Ascending aorta (tissue), 2 donors: Measurements from ENCODE around the gene COCH. TPM values are rescaled to one million over a fixed set of nuclear protein-coding genes. Genes with fewer than 3 reads are reported as not detected.

Experiments
- DNase-seq, 2 donors: peaks; one replicate each; pipeline ENCODE4 v3.0.0-alpha.2; 2019; ENCODE audit warnings: low spot score in 2 of 2
- H3K27ac ChIP-seq, 2 donors: fragments of 200-600 bp; sonication (generic); one replicate each; pipeline ENCODE4 v1.5.1; 2016 to 2017; ENCODE audit warnings: mild to moderate bottlenecking in 1 of 2
- H3K27me3 ChIP-seq: fragments of 200-600 bp; sonication (generic); one replicate; pipeline ENCODE4 v1.5.1; 2017
- H3K36me3 ChIP-seq, 2 donors: fragments of 200-600 bp; sonication (generic); one replicate each; pipeline ENCODE4 v1.5.1; 2016
- H3K4me1 ChIP-seq, 2 donors: fragments of 200-600 bp; sonication (generic); one replicate each; pipeline ENCODE4 v1.5.1; 2016 to 2017; ENCODE audit warnings: mild to moderate bottlenecking in 1 of 2
- H3K4me3 ChIP-seq, 2 donors: fragments of 200-600 bp; sonication (generic); one replicate each; pipeline ENCODE4 v1.5.1; 2016 to 2017; ENCODE audit warnings: mild to moderate bottlenecking in 1 of 2
- H3K9me3 ChIP-seq, 2 donors: fragments of 200-600 bp; sonication (generic); one replicate each; pipeline ENCODE4 v1.5.1; 2016
- intact Hi-C: fragments of 100-400 bp; cut with DNase I; formaldehyde crosslinking; loops from one replicate; pipeline ENCODE4 v1.15.1; 2023
- total RNA-seq: library from RNA; depleted of rRNA; stranded (reverse); fragments of >200 nt; gene quantifications from one replicate; pipeline ENCODE4 v1.1.0, GENCODE V29; 2016
- TF ChIP-seq, protein P1 (sequence below), 3 experiments: fragments of 200-600 bp in 2 of 3; fragments of 450-650 bp in 1 of 3; sonication (generic) in 2 of 3; IDR thresholded peaks; one replicate each; pipeline ENCODE4 v1.5.1; 2016 to 2019; ENCODE audit warnings: antibody characterized with exemption in 3 of 3, mild to moderate bottlenecking in 1 of 3, moderate library complexity in 1 of 3

COCH gene
- total RNA-seq, 1 donor from 2014 or later, result 0.11 TPM

DNA sequence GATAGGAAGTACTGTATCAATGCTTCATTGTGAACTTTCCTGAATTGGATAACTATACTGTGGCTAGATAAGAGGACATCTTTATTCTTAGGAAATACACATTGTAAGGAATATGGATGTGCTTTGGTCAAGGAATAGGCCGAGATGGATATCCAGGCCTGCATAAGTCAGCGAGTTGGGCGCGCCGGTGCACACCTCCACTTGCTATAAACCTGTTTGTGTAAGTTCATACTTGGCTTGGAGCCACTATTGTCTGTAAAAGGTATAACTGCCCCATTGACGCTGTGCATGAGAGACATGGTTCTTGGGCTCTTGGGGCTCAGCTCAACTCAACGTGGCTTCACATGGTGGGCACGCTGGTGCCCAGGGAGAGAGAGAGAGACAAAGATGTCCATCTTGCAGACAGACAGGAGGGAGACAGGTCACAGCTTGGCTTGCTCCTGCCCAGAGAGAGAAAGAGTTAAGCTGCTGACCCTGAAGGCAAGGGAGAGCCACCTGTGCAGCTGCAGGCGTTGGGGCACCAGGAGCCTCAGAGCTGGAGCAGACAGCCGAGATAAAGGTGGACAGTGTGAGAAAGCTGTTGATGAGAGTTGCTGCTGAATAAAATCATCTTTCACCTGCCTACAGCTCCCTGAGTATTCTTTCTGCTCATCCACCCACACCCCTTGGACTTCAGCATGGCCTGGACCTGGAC is 34.1 kb upstream of the COCH start:
- Histone ChIP-seq H3K4me1 (no peaks in the 10 kb centered on the region), H3K9me3 (no peaks in the 10 kb centered on the region), H3K27me3 (no peaks in the 10 kb centered on the region), H3K4me3 (no peak overlapping the region), H3K36me3 (no peaks in the 10 kb centered on the region), H3K27ac (no peak overlapping the region)
- TF ChIP-seq, protein P1, sequence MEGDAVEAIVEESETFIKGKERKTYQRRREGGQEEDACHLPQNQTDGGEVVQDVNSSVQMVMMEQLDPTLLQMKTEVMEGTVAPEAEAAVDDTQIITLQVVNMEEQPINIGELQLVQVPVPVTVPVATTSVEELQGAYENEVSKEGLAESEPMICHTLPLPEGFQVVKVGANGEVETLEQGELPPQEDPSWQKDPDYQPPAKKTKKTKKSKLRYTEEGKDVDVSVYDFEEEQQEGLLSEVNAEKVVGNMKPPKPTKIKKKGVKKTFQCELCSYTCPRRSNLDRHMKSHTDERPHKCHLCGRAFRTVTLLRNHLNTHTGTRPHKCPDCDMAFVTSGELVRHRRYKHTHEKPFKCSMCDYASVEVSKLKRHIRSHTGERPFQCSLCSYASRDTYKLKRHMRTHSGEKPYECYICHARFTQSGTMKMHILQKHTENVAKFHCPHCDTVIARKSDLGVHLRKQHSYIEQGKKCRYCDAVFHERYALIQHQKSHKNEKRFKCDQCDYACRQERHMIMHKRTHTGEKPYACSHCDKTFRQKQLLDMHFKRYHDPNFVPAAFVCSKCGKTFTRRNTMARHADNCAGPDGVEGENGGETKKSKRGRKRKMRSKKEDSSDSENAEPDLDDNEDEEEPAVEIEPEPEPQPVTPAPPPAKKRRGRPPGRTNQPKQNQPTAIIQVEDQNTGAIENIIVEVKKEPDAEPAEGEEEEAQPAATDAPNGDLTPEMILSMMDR (IDR thresholded peaks at IDR 0.05), result no peak
- intact Hi-C loops, result no loop called here
- no peak for DNase-seq

DNA sequence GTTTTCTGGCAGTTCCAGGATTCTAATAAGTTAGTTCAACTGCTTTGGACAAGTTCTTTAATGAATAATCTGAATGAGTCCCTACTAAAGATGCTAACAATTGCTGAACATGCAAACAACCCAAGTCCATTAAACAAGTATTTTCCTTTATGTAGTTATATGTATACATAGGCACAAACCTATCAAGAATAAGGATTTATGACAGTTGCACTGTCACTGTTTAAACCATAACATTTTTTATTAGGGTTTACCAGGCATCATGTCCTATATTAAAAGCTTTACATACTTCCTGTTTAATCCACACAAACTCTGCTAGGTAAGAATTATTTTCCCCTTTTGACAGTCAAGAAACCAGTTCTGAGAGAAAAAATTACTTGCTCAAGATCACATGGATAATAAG is 31.9 kb upstream of the COCH start:
- intact Hi-C loops, result no loop called here

DNA sequence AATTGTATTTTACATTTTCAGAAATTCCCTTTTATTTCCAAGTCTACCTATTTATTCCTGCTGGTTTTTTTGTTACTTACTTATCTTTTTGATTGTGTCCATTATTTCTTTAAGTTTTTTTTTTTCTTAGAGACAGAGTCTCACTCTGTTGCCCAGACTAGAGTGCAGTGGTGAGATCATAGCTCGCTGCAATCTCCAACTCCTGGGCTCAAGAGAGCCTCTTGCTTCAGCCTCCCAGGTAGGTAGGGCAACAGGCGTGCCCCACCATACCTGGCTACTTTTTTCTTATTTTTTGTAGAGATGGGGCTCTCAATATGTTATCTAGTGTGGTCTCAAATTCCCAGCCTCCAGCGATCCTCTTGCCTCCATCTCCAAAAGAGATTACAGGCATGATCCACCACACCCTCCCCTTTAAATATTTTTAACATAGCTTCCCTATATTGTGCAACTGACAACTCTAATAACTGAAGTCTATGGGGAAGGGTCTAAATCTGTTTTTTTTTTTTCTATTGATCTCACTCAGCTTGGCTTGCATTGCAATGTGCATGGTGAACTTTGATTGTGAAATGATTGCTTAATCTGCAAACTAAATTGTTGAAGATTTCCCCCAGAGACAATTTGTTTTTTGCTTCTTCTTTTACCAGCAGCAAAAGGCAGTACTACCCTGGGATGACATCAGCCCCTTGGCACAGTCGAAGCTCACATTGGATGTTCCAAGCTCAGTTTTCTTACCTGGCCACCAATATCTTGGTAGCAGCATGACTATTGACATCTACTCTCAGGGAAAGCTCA is 25.7 kb upstream of the COCH start:
- TF ChIP-seq, protein P1 (IDR thresholded peaks at IDR 0.05), result no peak
- no peak for DNase-seq
- H3K9me3 ChIP-seq, result no peaks in the 10 kb centered on the region
- no peaks in the 10 kb centered on the region for H3K27me3 ChIP-seq
- intact Hi-C loops, result no loop called here
- H3K4me3 ChIP-seq, result no peak overlapping the region
- no peaks in the 10 kb centered on the region for H3K4me1 ChIP-seq
- H3K27ac ChIP-seq, result no peak overlapping the region
- H3K36me3 ChIP-seq, result no peaks in the 10 kb centered on the region

More for the DNA sequence above, 31.9 kb upstream of the COCH start:
- H3K4me1 ChIP-seq, result no peaks in the 10 kb centered on the region
- H3K9me3 ChIP-seq, result no peaks in the 10 kb centered on the region
- no peaks in the 10 kb centered on the region for H3K27me3 ChIP-seq
- DNase-seq, result no peak
- no peaks in the 10 kb centered on the region for H3K36me3 ChIP-seq
- TF ChIP-seq, protein P1 (IDR thresholded peaks at IDR 0.05), result no peak
- no peak overlapping the region for H3K27ac ChIP-seq
- no peak overlapping the region for H3K4me3 ChIP-seq

DNA sequence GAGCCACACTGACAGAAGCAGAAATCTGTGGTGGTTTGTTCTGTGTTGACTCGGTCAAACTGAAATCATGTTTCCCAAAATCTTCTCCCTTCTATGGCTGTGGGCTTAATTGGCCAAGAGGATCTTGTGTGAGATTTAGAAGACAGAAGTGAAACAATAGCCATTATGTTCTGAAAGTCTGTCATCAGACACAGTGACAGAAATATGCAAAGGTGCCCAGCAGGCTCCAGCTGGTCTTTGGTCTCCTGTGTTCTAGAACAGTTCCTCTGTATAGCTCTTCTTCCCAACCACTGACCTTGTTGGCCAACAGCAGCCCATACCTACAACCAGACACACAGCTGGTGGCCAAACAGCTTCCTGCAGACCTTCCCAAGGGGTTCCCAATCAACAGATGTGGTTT is 25.0 kb upstream of the COCH start:
- TF ChIP-seq, protein P1 (IDR thresholded peaks at IDR 0.05), result no peak
- H3K4me1 ChIP-seq, result no peaks in the 10 kb centered on the region
- H3K36me3 ChIP-seq, result no peaks in the 10 kb centered on the region
- no peak overlapping the region for H3K4me3 ChIP-seq
- no peak for DNase-seq
- H3K27ac ChIP-seq, result no peak overlapping the region
- no peaks in the 10 kb centered on the region for H3K9me3 ChIP-seq
- H3K27me3 ChIP-seq, result no peaks in the 10 kb centered on the region
- intact Hi-C loops, result no loop called here

DNA sequence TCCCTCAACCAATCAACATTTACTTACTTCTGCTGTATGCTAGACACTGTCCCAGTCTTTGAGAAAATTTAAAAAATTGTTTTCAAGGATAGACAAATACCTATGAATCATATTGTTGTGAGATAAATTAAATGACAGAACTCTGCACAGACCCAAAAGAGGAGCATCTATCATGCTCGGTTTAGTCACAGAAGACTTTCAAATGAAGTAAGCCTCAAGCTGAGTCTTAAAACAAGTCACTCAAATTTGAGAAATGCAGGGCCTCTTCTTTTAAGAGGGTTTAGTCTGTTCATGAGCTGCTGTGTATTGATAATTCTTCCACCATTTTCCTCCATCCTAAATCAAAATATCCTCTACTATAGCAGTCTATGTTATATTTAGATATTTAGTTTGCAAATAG is 24.4 kb upstream of the COCH start:
- Histone ChIP-seq H3K4me3 (no peak overlapping the region), H3K9me3 (no peaks in the 10 kb centered on the region), H3K4me1 (no peaks in the 10 kb centered on the region), H3K27me3 (no peaks in the 10 kb centered on the region), H3K27ac (no peak overlapping the region), H3K36me3 (no peaks in the 10 kb centered on the region)
- intact Hi-C loops, result no loop called here
- DNase-seq, result no peak
- TF ChIP-seq, protein P1 (IDR thresholded peaks at IDR 0.05), result no peak
